Stimulated activated CD8-positive, alpha-beta memory T cell treated with anti-CD3 and anti-CD28 coated beads, Interleukin-12 subunit alpha, Interleukin-12 subunit beta, amount 100 ng/mL, for 4 hours (primary cell): Measurements from ENCODE around the gene SGCB.
"Not testable (repeated sequence)": the region's sequence is repeated elsewhere in the genome, so short reads cannot be mapped to it uniquely, and the experiment has no call there.

ENCODE experiments used
- DNase-seq: peaks from one replicate; pipeline ENCODE4 v3.0.0-alpha.2; 2020; ENCODE audit warnings: low read depth

Gene SGCB, protein sequence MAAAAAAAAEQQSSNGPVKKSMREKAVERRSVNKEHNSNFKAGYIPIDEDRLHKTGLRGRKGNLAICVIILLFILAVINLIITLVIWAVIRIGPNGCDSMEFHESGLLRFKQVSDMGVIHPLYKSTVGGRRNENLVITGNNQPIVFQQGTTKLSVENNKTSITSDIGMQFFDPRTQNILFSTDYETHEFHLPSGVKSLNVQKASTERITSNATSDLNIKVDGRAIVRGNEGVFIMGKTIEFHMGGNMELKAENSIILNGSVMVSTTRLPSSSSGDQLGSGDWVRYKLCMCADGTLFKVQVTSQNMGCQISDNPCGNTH

GRCh38 chr4:52038103-52038912 is at the start of gene SGCB:
Gene SGCB (minus strand): TSS chr4:52038299. CDS start chr4:52038259, 40 bp downstream.
- DNase-seq, result peak; percentile 61

GRCh38 chr4:52086425-52086824 is 48.3 kb upstream of the SGCB start:
- not testable (repeated sequence) for DNase-seq

GRCh38 chr4:52081216-52081615 is 43.1 kb upstream of the SGCB start:
- DNase-seq, result no peak

DNA sequence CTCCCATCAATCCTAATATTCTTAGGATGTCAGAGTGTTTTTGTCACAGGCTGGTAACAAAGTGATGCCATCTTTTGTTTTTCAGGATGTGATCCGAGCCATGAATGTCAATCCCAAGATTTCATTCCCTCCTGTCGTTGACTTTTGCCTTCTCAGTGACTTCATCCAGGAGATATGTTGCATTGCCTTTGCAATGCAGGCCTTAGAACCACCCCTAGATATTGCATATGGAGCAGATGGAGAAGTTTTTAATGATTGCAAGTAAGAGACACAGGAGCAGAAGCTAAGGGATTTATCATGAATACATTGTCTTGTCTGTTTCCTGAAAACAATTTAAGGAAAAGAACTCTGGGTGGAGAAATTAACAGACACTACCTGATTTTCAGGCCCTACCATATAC is 41.6 kb upstream of the SGCB start:
- no peak for DNase-seq

GRCh38 chr4:52076731-52077130 is 38.6 kb upstream of the SGCB start:
- DNase-seq, result no peak

- no peak for DNase-seq
Observed at GRCh38 chr4:52071791-52072546, 33.9 kb upstream of the SGCB start.

GRCh38 chr4:52069571-52069970 is 31.5 kb upstream of the SGCB start:
- DNase-seq, result no peak

DNA sequence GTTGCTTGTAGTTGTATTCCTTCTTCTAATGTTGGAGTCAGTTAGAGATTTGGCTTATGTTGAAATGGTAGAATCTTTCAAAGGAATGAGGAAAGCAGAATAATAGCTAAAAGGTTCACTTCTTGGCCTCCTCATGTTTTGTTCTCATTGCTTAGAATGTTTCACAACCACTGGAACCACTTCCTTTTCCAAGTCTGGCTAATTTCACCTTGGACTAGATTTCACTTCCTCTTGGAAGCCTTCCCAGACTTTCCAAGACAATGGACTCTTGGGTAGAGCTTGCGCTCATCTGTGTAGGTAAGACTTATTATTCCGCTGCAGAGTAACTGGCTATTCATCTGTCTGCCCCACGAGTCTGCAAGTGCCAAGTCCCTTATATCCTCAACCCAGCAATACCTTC is 21.3 kb upstream of the SGCB start:
- DNase-seq, result no peak

DNA sequence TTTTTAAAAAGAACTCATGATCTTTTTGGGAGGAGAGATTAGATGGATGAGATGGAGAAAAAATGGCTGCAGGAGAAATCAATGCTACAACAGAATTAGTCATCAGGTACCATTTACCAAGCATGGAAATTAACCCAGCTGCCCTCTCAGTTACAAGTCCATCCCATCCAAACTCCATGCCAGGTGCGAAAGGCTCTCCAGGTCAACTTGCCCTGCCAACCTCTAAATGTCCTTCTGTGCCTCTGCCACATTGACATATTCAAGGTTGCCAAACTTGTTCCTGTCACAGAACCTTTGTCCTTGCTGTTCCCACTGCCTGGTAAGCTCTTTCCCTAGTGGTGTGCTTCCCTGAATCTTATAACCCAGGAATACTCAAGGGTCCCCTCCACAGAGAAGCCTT is 20.2 kb upstream of the SGCB start:
- DNase-seq, result no peak

- DNase-seq, result no peak
Observed at GRCh38 chr4:52057196-52057595, 19.1 kb upstream of the SGCB start.

DNA sequence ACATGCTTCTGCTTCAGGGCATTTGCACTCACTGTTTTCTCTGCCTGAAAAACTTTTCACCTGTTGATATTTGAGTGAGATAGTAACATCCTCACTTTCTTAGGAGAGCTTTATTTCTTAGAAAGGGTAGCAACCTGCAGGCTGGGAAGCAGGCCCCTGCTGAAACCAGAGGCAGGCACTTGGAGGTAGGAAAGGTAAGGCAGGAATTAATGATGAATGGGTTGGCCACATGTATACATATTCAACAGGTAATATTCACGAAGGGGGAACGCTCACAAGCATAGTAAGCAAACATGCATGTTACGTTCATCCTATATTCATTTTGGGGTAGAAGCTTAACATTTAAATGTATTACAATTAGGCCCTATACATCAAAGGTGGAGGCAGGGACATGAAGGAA is 16.2 kb upstream of the SGCB start:
- DNase-seq, result no peak

DNA sequence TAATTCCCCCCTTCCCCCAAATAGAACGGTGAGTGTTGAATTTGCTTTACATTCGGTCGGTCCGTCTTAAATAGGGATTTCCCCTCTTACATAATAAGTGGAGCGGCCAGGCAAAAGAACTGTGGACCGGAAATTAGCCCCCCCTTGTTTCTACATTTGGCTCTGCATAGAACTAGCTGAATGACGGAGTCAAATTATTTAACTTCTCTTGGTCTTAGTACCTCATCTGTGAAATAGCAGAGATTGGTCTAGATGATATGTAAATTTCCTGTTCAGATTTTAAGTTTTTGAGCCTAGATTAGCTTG is 14.3 kb upstream of the SGCB start:
- DNase-seq, result no peak

- no peak for DNase-seq
Observed at GRCh38 chr4:52051615-52052474, 13.7 kb upstream of the SGCB start.

GRCh38 chr4:52051213-52051614 is 13.1 kb upstream of the SGCB start, which contains the start of gene SPATA18:
Gene SPATA18 (plus strand): TSS chr4:52051304. CDS start chr4:52051705, 401 bp downstream.
- DNase-seq, result no peak

GRCh38 chr4:52049266-52049665 is 11.2 kb upstream of the SGCB start:
- DNase-seq, result no peak

GRCh38 chr4:52045028-52045427 is 6.9 kb upstream of the SGCB start:
- no peak for DNase-seq

- DNase-seq, result no peak
Observed at GRCh38 chr4:52037689-52038102, 403 bp downstream of the SGCB start.

DNA sequence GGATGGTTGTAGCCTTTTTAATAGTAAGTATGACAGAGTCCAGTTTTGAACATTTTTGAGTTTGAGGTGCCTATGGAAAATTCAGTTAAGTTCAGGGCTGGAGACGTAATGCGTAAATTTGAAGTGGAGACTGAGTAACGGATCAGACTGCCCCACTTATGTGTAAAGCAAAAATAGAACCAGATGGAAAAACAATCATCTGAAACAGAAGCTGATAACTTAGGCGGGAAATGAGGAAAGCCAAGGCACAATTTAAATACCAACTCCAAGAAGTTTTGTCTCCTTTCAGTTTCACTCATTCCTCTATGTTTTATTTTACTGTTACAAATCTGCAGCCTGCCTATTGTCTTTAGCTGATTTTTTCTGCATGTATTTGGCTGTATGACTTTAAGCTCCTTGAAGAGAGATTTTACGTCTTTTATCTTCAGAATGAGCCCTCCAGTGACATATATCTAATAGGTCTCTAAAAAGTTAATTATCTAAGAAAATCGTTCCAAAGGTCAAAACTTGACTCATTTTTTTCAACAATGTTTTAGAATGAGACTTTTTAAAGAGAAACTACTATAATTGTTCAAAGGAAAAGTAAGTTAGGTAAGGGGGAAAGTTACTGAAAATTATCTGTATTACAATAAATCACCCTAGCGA is 1.1 kb downstream of the SGCB start:
- no peak for DNase-seq

DNA sequence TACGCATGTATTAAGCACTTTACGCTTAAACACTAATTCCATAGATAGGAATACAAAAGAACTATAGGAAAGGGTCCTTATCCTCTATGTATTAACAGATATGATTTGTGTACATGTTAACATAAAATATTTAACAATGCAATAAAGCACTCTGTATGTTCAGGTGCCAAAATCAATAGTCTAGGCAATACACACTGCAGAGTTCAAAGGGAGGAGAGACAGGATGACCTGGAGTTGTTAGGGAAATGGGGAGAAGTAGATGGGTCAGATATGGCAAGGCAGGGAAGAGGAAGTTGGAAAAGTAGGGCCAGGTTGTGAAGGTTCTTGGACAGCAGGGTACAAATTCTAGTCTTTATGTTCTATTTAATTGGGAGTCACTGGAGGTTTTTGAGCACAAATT is 2.9 kb downstream of the SGCB start:
- no peak for DNase-seq

DNA sequence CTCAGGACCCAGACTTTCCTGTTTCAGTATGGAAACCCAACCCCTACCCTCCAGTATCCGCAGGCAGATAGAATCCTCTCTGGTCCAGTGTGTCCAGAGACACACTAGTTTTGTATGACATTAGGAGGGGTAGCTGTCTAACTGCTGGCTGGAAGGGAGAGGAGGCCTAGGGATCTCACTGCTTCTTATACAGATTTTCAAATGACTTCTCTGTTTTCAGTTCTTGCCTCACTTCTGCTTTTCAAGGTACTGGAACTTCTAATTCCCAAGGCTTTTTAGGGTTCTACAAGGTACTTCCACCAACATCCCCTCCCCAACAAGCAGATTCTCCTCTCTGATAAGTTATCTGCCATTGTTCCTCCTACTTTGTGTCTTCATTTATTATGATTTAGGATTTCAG is 6.1 kb downstream of the SGCB start:
- no peak for DNase-seq

- no peak for DNase-seq
Observed at GRCh38 chr4:52028970-52029369, 9.1 kb downstream of the SGCB start.
